DMS 273 treated with DMSO at 0.1 percent for 48 hours (cell line): ENCODE data around the gene PDK2.

ENCODE experiments used
- DNase-seq: peaks from one replicate; lab custom pipeline; 2025; lab: John Stamatoyannopoulos, UW

The PDK2 gene

DNA sequence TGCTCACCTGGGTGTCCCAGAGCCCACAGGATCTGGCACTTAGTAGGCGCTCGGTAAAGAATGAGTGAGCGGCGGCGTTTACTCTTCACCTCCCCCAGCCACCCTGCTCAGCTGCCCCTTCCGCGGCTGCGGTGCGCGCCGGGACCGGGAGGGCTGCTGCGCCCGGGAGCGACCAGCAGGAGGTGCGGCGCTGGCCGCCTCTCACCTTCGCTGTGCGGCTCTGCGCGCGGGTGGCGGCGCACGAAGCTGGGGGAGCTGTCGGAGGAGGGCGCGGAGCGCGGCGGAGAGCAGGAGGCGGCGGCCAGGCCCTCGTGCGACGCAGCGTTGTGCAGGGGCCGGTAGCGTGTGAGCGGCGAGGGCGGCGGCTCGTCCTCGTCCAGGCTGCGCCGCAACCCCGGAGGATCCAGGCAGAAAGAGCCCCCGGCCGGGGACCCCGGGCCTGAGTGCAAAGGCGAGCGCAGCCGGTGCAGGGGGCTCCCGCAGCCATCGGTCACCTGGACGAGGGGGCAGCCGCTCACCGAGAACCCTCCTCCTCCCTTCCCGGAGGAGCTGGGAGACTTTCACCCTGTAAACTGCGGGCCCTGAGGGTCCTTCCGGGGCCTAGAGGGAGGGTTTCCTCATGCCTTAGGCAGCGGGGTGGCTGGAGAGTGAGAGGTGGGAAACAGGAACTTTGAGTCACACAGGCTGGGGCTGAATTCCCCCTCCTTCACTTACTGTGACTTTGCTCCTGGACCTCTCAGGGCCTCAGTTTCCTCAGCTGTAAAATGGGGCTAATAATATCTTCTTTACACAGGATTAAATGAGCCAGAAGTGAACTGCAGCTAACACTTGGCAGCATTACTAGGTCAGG lies 22.3 kb downstream of the PDK2 start:
- no peak for DNase-seq

- DNase-seq, result no peak
Observed at GRCh38 chr17:50118076-50118827, 23.1 kb downstream of the PDK2 start.

DNA sequence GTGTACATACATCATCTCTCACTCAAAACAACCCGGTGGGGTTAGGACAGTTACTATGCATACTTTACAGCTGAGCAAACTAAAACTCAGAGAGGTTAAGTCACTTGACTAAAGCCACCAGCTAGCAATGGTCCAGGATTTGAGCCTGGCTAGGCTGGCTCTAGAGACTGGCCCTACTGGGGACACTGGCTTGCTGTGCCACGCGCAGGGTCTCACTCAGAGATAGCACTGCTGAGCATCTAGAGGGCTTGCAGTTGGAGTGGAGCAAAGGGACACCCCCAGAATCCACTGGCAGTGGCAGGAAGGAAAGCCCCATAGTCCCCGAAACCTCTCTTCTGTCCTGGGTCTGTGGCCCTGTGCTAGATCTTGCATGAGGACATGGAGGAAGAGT lies 23.7 kb downstream of the PDK2 start:
- DNase-seq, result no peak

- no peak for DNase-seq
Observed at GRCh38 chr17:50120475-50121253, 25.5 kb downstream of the PDK2 start.

GRCh38 chr17:50122945-50123344 lies 27.8 kb downstream of the PDK2 start:
- no peak for DNase-seq

DNA sequence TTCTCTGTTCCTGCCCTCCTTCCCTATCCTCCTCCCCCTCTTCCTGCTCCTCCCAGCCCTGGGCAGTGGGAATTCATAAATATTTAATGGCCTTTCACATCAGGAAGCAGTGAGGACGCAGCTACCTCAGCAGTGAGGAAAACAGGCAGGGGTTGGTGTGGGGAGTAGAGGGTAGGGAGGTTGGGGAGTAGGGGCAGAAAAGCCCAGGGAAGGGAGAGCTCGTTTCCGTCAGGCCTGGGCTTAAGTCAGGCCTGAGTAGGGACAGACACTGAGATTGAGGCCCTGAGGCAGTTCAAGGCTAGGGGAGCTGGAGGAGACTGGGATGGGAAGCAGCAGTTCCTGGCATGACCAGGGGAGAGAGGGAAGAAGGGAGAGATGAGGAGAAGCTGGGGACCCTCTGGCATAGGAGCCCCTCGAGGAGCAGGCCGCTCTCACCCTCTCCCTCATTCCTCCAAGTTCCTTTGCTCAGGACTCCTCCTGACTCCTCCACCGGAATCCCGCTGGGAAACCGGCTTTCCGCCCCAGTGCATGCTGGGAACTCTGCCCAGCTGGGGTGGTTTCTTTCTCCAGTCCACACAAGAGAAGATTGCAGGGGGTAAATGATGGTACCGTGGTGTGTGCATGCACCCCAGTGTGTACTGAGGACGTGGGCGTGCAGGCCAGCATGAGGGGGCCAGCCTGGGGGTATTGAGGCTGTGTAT lies 28.6 kb downstream of the PDK2 start:
- DNase-seq, result no peak

- DNase-seq, result no peak
Observed at GRCh38 chr17:50125420-50125997, 30.4 kb downstream of the PDK2 start.

- no peak for DNase-seq
Observed at GRCh38 chr17:50127697-50128361, 32.7 kb downstream of the PDK2 start.

DNA sequence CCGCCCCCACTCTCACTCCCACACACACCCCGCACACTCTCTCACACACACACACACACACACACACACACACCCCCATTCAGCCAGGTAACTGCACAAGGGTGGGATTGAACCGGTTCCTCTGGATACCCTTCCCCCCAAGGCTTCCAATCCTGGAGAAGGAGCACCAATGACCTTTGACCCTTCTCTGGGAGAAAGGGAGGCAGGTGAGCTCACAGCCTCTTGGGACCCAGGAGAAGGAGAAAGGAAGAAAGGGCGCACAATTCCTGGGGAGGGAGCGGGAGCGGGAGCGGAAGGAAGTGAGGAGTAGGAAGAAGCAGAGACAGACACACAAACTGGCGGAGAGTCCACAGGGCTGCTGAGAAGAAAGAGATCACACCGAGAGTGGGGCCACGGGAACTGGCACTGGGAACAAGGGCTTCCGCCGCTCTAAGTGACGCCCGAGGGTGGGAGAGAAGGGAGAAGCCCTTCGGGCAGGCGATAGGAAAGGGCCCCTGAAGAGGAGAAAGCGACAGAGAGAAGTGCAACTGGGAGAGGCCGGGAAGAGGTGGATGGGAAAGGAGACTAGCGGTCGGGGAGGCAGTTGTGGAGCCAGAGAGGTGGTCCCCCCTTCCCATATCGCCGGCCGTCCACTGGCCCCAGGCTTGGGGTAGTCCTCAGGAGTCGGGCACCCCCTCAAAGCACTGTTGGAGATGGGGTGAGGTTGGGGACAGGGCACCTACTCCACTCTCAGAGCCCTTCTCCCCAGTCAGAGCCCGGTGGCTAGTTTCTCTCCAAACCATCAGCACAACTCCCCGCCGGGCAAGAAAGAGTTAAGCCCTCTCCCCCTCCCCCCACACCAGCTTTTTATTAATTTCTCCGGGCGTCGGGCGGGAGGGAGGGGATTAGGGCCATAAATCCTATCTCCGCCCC lies 33.5 kb downstream of the PDK2 start:
- DNase-seq, result no peak

- DNase-seq, result no peak
Observed at GRCh38 chr17:50129353-50129727, 34.2 kb downstream of the PDK2 start.

GRCh38 chr17:50129728-50130558 lies 34.8 kb downstream of the PDK2 start, which contains the start of gene SAMD14:
Gene SAMD14, minus strand, starts transcription at chr17:50130160. Its CDS starts 5,201 bp downstream, at chr17:50124959.
- DNase-seq, result no peak

DNA sequence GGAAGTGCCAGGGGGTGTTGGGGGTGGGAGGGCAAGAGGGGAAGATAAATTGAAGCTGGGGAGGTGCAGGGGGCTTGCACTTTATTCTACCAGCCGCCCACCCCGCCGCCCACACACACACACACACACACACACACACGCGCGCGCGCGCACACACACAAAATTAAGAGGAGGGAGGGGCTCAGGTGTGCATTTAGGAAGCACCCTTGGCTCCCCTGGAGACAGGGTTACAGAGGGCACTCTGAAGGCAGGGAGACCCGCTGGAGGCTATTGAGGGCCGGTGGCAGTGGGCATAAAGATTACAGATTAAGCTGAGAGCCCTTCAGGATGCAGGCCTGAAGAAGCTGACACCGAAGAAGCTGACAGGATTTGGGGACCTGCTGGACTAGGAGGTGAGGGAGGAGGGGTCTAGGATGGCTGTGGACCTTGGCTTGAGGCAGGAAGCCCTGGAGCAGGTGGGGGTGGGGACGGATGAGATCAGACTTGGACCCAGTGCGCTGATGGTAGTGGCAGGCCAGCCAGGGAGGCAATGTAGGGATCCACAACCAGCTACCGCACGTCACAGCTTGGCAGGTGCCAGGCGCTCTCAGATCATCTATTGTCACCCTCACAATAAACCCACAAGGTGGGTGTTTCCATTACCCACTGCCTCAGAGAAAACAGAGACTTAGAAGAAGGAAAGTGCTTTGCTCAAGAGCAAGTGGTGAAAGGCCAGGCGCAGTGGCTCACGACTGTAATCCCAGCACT lies 35.6 kb downstream of the PDK2 start:
- no peak for DNase-seq

DNA sequence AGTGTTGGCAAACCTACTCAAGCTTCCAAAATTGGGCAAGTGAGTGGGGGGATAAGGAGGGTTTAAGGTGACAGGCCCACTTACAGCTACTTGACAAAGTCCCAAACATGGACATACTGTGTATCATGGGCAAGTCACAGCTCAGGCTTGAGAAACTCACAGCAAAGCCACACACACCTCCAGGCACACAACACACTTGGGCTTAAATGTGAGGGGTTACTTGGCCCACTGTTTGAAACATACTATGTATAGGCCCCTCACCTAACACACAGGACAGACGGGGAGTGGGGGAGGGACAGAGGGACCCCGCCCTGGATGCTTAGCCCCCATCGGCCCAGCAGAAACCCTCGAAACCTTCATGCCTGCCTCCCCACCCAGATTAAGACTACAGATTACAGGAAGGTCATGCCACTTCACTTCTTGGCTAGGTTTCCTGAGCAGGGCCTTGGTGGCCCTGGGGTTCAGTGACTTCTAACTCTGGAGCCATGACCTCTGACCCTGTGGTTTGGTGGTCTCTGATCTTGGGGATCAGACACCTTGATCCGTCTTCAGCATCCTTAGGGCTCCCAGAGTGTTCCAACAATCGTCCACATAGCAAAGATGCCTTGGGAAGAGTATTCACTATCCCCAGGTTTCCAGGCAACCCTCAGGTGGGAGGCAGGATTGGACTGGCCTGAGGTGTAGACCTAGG lies 37.1 kb downstream of the PDK2 start:
- no peak for DNase-seq

GRCh38 chr17:50133028-50133768 lies 38.0 kb downstream of the PDK2 start:
- no peak for DNase-seq

- no peak for DNase-seq
Observed at GRCh38 chr17:50133769-50134099, 38.6 kb downstream of the PDK2 start.

DNA sequence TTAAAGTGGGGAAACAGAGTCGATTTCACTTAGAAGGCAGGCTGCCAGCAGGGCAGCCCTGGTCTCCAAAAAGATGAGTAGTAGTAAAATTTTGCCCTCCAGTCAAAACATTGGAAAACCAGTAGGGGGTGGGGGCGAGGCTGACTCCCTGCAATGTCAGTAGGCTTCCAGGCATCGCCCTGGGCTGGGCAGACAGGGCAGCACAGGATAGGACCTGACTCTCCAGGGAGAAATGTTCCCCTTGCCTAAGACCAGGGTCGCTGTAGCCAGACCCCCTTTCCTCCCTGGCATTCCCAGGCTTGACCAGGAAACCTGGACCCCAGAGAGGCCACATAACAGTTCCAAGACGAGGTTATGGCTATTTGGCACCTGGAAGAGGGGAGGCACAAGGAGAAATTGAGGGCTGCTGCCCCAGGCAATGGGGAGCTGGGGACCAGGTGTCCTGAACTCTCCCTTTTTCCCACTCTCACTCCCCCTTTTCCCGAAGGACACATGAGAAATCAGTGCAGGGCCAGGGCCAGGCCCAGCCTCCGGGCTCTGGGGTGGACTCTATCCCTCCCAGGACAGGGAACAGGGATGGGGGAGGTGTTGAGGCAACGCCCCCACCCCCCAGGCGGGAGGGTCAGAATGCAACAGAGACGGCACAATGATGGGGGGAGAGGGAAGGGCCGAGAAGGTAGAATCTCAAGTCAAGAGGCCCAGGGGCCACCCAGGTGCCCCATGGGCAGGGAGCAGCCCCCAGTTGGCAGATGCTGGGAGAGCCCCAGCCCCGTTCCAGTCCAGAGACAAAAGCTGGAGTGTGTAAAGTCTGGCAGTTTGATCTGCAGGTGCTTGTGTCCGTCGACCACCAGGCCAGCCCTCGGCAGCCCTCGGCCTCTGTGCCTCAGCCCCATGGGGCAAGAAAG lies 39.3 kb downstream of the PDK2 start:
- no peak for DNase-seq
